HEK293 (cell line): ENCODE results near the gene ACAN.
A peak's percentile ranks its signal among the peaks of the same experiment; 100 is the strongest.

Experiments
- CTCF ChIA-PET: fragments of 350-600 bp; formaldehyde crosslinking; extraction: SDS; loops from one replicate; lab custom pipeline; 2021; ENCODE audit warnings: antibody characterized with exemption; lab: Yijun Ruan, JAX
- POLR2A ChIA-PET: fragments of 300-600 bp; formaldehyde crosslinking; extraction: SDS; loops from one replicate; lab custom pipeline; 2020; ENCODE audit warnings: antibody characterized with exemption, inconsistent platforms; lab: Yijun Ruan, JAX
- H3K27ac ChIP-seq: fragments of 200-500 bp; sonication (Bioruptor generic); 2 replicates; pipeline ENCODE4 v1.5.1; 2014; ENCODE audit warnings: low read depth, low read length, control low read depth, inconsistent platforms; ENCODE audit errors: extremely low read depth
- H3K36me3 ChIP-seq, 2 experiments: fragments of 200-500 bp in 1 of 2; sonication (Bioruptor generic) in 1 of 2; 1 replicate in 1 of 2; 2 replicates in 1 of 2; pipeline ENCODE4 v1.5.1; 2014 to 2017; ENCODE audit warnings: inconsistent platforms in 2 of 2, low read length in 2 of 2; ENCODE audit not compliant: control insufficient read depth in 2 of 2, insufficient read depth in 1 of 2
- H3K4me1 ChIP-seq: fragments of 200-500 bp; sonication (Bioruptor generic); 2 replicates; pipeline ENCODE4 v1.5.1; 2014; ENCODE audit warnings: mild to moderate bottlenecking, low read length, inconsistent platforms; ENCODE audit not compliant: control insufficient read depth, insufficient read depth
- H3K4me3 ChIP-seq: 2 replicates; pipeline ENCODE4 v1.5.1; 2011; ENCODE audit warnings: low read depth, mild to moderate bottlenecking, control low read depth, low read length, moderate library complexity
- H3K9me3 ChIP-seq: fragments of 200-500 bp; sonication (Bioruptor generic); 2 replicates; pipeline ENCODE4 v1.5.1; 2014; ENCODE audit warnings: low read depth, low read length, inconsistent platforms; ENCODE audit not compliant: control insufficient read depth, insufficient read depth
- ATF2 ChIP-seq: fragments of 450-650 bp; formaldehyde crosslinking; IDR thresholded peaks from 2 replicates; pipeline ENCODE4 v1.5.1; 2016; ENCODE audit warnings: missing biosample characterization, missing genetic modification characterization, low read depth
- CTCF ChIP-seq: fragments of 450-650 bp; formaldehyde crosslinking; IDR thresholded peaks from 2 replicates; pipeline ENCODE4 v1.5.1; 2016; ENCODE audit warnings: missing biosample characterization, missing genetic modification characterization
- GLI4 ChIP-seq: fragments of 450-650 bp; formaldehyde crosslinking; IDR thresholded peaks from 2 replicates; pipeline ENCODE4 v1.5.1; 2016; ENCODE audit warnings: missing biosample characterization, missing genetic modification characterization
- INSM2 ChIP-seq: fragments of 450-650 bp; formaldehyde crosslinking; IDR thresholded peaks from 2 replicates; pipeline ENCODE4 v1.5.1; 2016; ENCODE audit warnings: missing biosample characterization, missing genetic modification characterization
- OVOL3 ChIP-seq: fragments of 450-650 bp; formaldehyde crosslinking; IDR thresholded peaks from 2 replicates; pipeline ENCODE4 v1.5.1; 2016; ENCODE audit warnings: missing biosample characterization, missing genetic modification characterization
- PBX3 ChIP-seq: sonication (generic); formaldehyde crosslinking; IDR thresholded peaks from 2 replicates; pipeline ENCODE4 v1.8.1; 2022; ENCODE audit warnings: mild to moderate bottlenecking, moderate library complexity, missing genetic modification reagents
- PRDM4 ChIP-seq: fragments of 450-650 bp; formaldehyde crosslinking; IDR thresholded peaks from 2 replicates; pipeline ENCODE4 v1.5.1; 2017; ENCODE audit warnings: missing biosample characterization, missing genetic modification characterization
- ZBTB21 ChIP-seq: fragments of 450-650 bp; formaldehyde crosslinking; IDR thresholded peaks from 2 replicates; pipeline ENCODE4 v1.5.1; 2017; ENCODE audit warnings: missing biosample characterization, missing genetic modification characterization
- ZNF354C ChIP-seq: fragments of 450-650 bp; formaldehyde crosslinking; IDR thresholded peaks from 2 replicates; pipeline ENCODE4 v1.5.1; 2016; ENCODE audit warnings: missing biosample characterization, missing genetic modification characterization, low read depth, borderline replicate concordance
- ZNF391 ChIP-seq: fragments of 450-650 bp; formaldehyde crosslinking; IDR thresholded peaks from 2 replicates; pipeline ENCODE4 v1.5.1; 2016; ENCODE audit warnings: low read depth, missing biosample characterization, missing genetic modification characterization, borderline replicate concordance
- ZNF626 ChIP-seq: fragments of 450-650 bp; sonication (Bioruptor Pico); formaldehyde crosslinking; IDR thresholded peaks from 2 replicates; pipeline ENCODE4 v1.5.1; 2018; ENCODE audit warnings: missing biosample characterization, missing genetic modification characterization, inconsistent platforms
- ZNF837 ChIP-seq: fragments of 450-650 bp; formaldehyde crosslinking; IDR thresholded peaks from 2 replicates; pipeline ENCODE4 v1.5.1; 2016; ENCODE audit warnings: missing biosample characterization, missing genetic modification characterization

The ACAN gene

GRCh38 chr15:88834211-88834812 lies 31.1 kb downstream of the ACAN start:
- Histone ChIP-seq H3K4me3 (no peak overlapping the region), H3K36me3 (no peaks in the 10 kb centered on the region), H3K4me1 (no peaks in the 10 kb centered on the region), H3K27ac (no peak overlapping the region), H3K9me3 (no peaks in the 10 kb centered on the region)
- CTCF ChIA-PET = interaction anchor here (0.5 to 3.6 kb wide), 21 partner anchors 8 to 541 kb away, joined by 3 to 81 read pairs (median 3); partner anchors contain the start of gene ACAN
- POLR2A ChIA-PET = interaction anchor here (0.7 to 1.0 kb wide), 2 partner anchors 178 to 213 kb away, joined by 3 read pairs; partner anchors contain the start of gene AEN
- TF ChIP-seq CTCF (tag by site-specific recombination) (peak; percentile 67; the same call in 1 of the 2 replicates), GLI4 (tag by site-specific recombination) (no peak), INSM2 (no peak), PBX3 (CRISPR knock-in tag) (no peak)
- TF ChIP-seq, all 188 proteins: peak for 1

GRCh38 chr15:88835119-88835518 lies 31.9 kb downstream of the ACAN start:
- H3K27ac ChIP-seq = no peak overlapping the region
- POLR2A ChIA-PET = no interaction called here
- TF ChIP-seq ATF2 (tag by site-specific recombination) (no peak), ZBTB21 (tag by site-specific recombination) (no peak), ZNF837 (tag by site-specific recombination) (no peak), ZNF354C (tag by site-specific recombination) (no peak), ZNF391 (tag by site-specific recombination) (no peak), ZNF626 (tag by site-specific recombination) (no peak), PRDM4 (tag by site-specific recombination) (no peak), OVOL3 (no peak)
- CTCF ChIA-PET = interaction anchor here (0.6 to 3.6 kb wide), 16 partner anchors 9 to 542 kb away, joined by 3 to 81 read pairs (median 4); partner anchors contain the start of gene ACAN
- H3K4me3 ChIP-seq = no peak overlapping the region
- no peaks in the 10 kb centered on the region for H3K36me3 ChIP-seq
- no peaks in the 10 kb centered on the region for H3K4me1 ChIP-seq
- H3K9me3 ChIP-seq = no peaks in the 10 kb centered on the region
